GM12878 (cell line): Measurements from ENCODE around the gene GPT2. TPM values are rescaled to one million over a fixed set of nuclear protein-coding genes. Genes with fewer than 3 reads are reported as not detected.

Source experiments
- BMI1 ChIP-seq: fragments of 450-650 bp; IDR thresholded peaks from 2 replicates; pipeline ENCODE4 v1.6.1; 2016; ENCODE audit warnings: mild to moderate bottlenecking, moderate library complexity, borderline replicate concordance
- CHD2 ChIP-seq: IDR thresholded peaks from 2 replicates; pipeline ENCODE4 v1.6.1; 2011; ENCODE audit warnings: low read depth, low read length, improper control_type of control experiment, borderline replicate concordance
- MLLT1 ChIP-seq: fragments of 450-650 bp; IDR thresholded peaks from 2 replicates; pipeline ENCODE4 v1.6.1; 2016; ENCODE audit warnings: mild to moderate bottlenecking
- PBX3 ChIP-seq: IDR thresholded peaks from 2 replicates; pipeline ENCODE4 v1.6.1; 2011; ENCODE audit warnings: mild to moderate bottlenecking, low read depth, low read length, moderate library complexity; ENCODE audit not compliant: insufficient replicate concordance
- PKNOX1 ChIP-seq: fragments of 450-650 bp; IDR thresholded peaks from 2 replicates; pipeline ENCODE4 v1.6.1; 2016; ENCODE audit warnings: mild to moderate bottlenecking
- TAF1 ChIP-seq: IDR thresholded peaks from 2 replicates; pipeline ENCODE4 v1.6.1; 2011; ENCODE audit warnings: mild to moderate bottlenecking, low read depth, low read length, borderline replicate concordance
- polyA plus RNA-seq, 11 experiments: library from polyadenylated mRNA; depleted of rRNA in 4 of 11; unstranded in 6 of 11; stranded (reverse) in 5 of 11; fragments of >200 nt; fragmentation: Nextera tagmentation in 4 of 11; fragmentation: Illumina TruSeq in 1 of 11; extraction: Ambion mirVana in 4 of 11; extraction: Trizol in 1 of 11; gene quantifications; 1 replicate in 1 of 11; 2 replicates in 10 of 11; pipeline versions ENCODE4 v1.2.1 to v1.2.3, GENCODE V29; 2011 to 2016; ENCODE audit warnings: inconsistent platforms in 2 of 11, missing spikeins in 2 of 11, low read depth in 1 of 11
- total RNA-seq, 4 experiments: library from RNA; depleted of rRNA in 3 of 4; stranded (reverse); fragments of >200 nt in 3 of 4; fragmentation: Illumina TruSeq in 1 of 4; extraction: Trizol in 1 of 4; gene quantifications; 2 replicates each; pipeline versions ENCODE4 v1.2.1 to v1.2.3, GENCODE V29; 2013 to 2021

Gene GPT2
- total and polyA plus RNA-seq, 10 of the 15 experiments (the other 5 are each of a cell fraction or from before 2014, with no cell fraction given): 0.45 to 9.9 (median 4.3) TPM

GRCh38 chr16:46895399-46896313, 11.5 kb downstream of the GPT2 start (continued):
- no peak for TF ChIP-seq PKNOX1
- no peak for TF ChIP-seq BMI1
- TF ChIP-seq TAF1: no peak
- no peak for TF ChIP-seq CHD2
- TF ChIP-seq MLLT1: no peak
- no peak for TF ChIP-seq PBX3
